Measurements from ENCODE around the gene FAIM2. TPM values are rescaled to one million over a fixed set of nuclear protein-coding genes. Genes with fewer than 3 reads are reported as not detected.

The FAIM2 gene
- total RNA-seq, 2 donors from 2014 or later = 0.05 to 0.68 TPM

GRCh38 chr12:49827401-49828099, 76.2 kb downstream of the FAIM2 start:
- no peaks in the 10 kb centered on the region for H3K9me3 ChIP-seq (ENCODE audit: control insufficient read depth, low read length, poor library complexity, severe bottlenecking)
- peak overlapping the region; percentile 95 for H3K4me3 Mint-ChIP-seq
- no peak overlapping the region for H3K27ac Mint-ChIP-seq
- DNase-seq = peak; percentile 18 to 32 (median 28)
- no peaks in the 10 kb centered on the region for H3K27me3 Mint-ChIP-seq
- peak; percentile 1 for ATAC-seq
- H3K4me1 Mint-ChIP-seq = peaks cover 20% of the 10 kb centered on the region
- H3K36me3 Mint-ChIP-seq (ENCODE audit: low read depth) = peaks cover 3% of the 10 kb centered on the region

- Mint-ChIP-seq H3K27ac (no peak overlapping the region), H3K27me3 (no peaks in the 10 kb centered on the region), H3K36me3 (ENCODE audit: low read depth) (no peaks in the 10 kb centered on the region), H3K4me1 (peaks cover 20% of the 10 kb centered on the region), H3K4me3 (peak overlapping the region; percentile 95)
- DNase-seq (no peak), ATAC-seq (no peak)
- no peaks in the 10 kb centered on the region for H3K9me3 ChIP-seq (ENCODE audit: control insufficient read depth, low read length, poor library complexity, severe bottlenecking)
Measured at GRCh38 chr12:49827051-49827400, 76.7 kb downstream of the FAIM2 start.

- DNase-seq (no peak), ATAC-seq (no peak)
- no peak overlapping the region for H3K27ac Mint-ChIP-seq
- peak overlapping the region; percentile 95 for H3K4me3 Mint-ChIP-seq
- no peaks in the 10 kb centered on the region for H3K27me3 Mint-ChIP-seq
- H3K9me3 ChIP-seq (ENCODE audit: control insufficient read depth, low read length, poor library complexity, severe bottlenecking) = no peaks in the 10 kb centered on the region
- H3K4me1 Mint-ChIP-seq = peaks cover 25% of the 10 kb centered on the region
- H3K36me3 Mint-ChIP-seq (ENCODE audit: low read depth) = no peaks in the 10 kb centered on the region
Measured at GRCh38 chr12:49825971-49826421, 77.7 kb downstream of the FAIM2 start.

- Mint-ChIP-seq H3K27ac (peak overlapping the region; percentile 65), H3K27me3 (no peaks in the 10 kb centered on the region), H3K4me3 (no peak overlapping the region), H3K36me3 (ENCODE audit: low read depth) (no peaks in the 10 kb centered on the region), H3K4me1 (peaks cover 28% of the 10 kb centered on the region)
- DNase-seq = no peak
- no peak for ATAC-seq
- H3K9me3 ChIP-seq (ENCODE audit: control insufficient read depth, low read length, poor library complexity, severe bottlenecking) = no peaks in the 10 kb centered on the region
Measured at GRCh38 chr12:49825360-49825970, 78.2 kb downstream of the FAIM2 start.

GRCh38 chr12:49824895-49825294, 78.8 kb downstream of the FAIM2 start:
- Mint-ChIP-seq H3K27me3 (no peaks in the 10 kb centered on the region), H3K4me3 (no peak overlapping the region), H3K27ac (peak overlapping the region; percentile 65), H3K4me1 (peaks cover 28% of the 10 kb centered on the region), H3K36me3 (ENCODE audit: low read depth) (no peaks in the 10 kb centered on the region)
- ATAC-seq (no peak), DNase-seq (no peak)
- H3K9me3 ChIP-seq (ENCODE audit: control insufficient read depth, low read length, poor library complexity, severe bottlenecking) = no peaks in the 10 kb centered on the region

- H3K36me3 Mint-ChIP-seq (ENCODE audit: low read depth) = no peaks in the 10 kb centered on the region
- no peak for ATAC-seq
- no peak for DNase-seq
- H3K27ac Mint-ChIP-seq = peak overlapping the region; percentile 65
- H3K9me3 ChIP-seq (ENCODE audit: control insufficient read depth, low read length, poor library complexity, severe bottlenecking) = no peaks in the 10 kb centered on the region
- H3K4me1 Mint-ChIP-seq = peaks cover 31% of the 10 kb centered on the region
- H3K27me3 Mint-ChIP-seq = no peaks in the 10 kb centered on the region
- H3K4me3 Mint-ChIP-seq = no peak overlapping the region
Measured at GRCh38 chr12:49824416-49824815, 79.3 kb downstream of the FAIM2 start.

- no peaks in the 10 kb centered on the region for H3K27me3 Mint-ChIP-seq
- H3K27ac Mint-ChIP-seq = peak overlapping the region; percentile 65
Measured at GRCh38 chr12:49823951-49824350, 79.7 kb downstream of the FAIM2 start.

GRCh38 chr12:49823350-49823749, 80.3 kb downstream of the FAIM2 start:
- no peak overlapping the region for H3K4me3 Mint-ChIP-seq
- DNase-seq (no peak), ATAC-seq (no peak)
- H3K27ac Mint-ChIP-seq = no peak overlapping the region
- peaks cover 21% of the 10 kb centered on the region for H3K4me1 Mint-ChIP-seq
- no peaks in the 10 kb centered on the region for H3K27me3 Mint-ChIP-seq
- no peaks in the 10 kb centered on the region for H3K36me3 Mint-ChIP-seq (ENCODE audit: low read depth)
- no peaks in the 10 kb centered on the region for H3K9me3 ChIP-seq (ENCODE audit: control insufficient read depth, low read length, poor library complexity, severe bottlenecking)

More at GRCh38 chr12:49823951-49824350, 79.7 kb downstream of the FAIM2 start:
- ATAC-seq (no peak), DNase-seq (no peak)
- H3K36me3 Mint-ChIP-seq (ENCODE audit: low read depth) = no peaks in the 10 kb centered on the region
- no peaks in the 10 kb centered on the region for H3K9me3 ChIP-seq (ENCODE audit: control insufficient read depth, low read length, poor library complexity, severe bottlenecking)
- peaks cover 27% of the 10 kb centered on the region for H3K4me1 Mint-ChIP-seq
- no peak overlapping the region for H3K4me3 Mint-ChIP-seq

- no peak for ATAC-seq
- H3K27me3 Mint-ChIP-seq = no peaks in the 10 kb centered on the region
Measured at GRCh38 chr12:49821373-49822287, 82.1 kb downstream of the FAIM2 start.

GRCh38 chr12:49819786-49820185, 83.9 kb downstream of the FAIM2 start:
- no peak overlapping the region for H3K4me3 Mint-ChIP-seq
- H3K27me3 Mint-ChIP-seq = no peaks in the 10 kb centered on the region
- peaks cover 4% of the 10 kb centered on the region for H3K36me3 Mint-ChIP-seq (ENCODE audit: low read depth)
- H3K27ac Mint-ChIP-seq = no peak overlapping the region
- no peak for ATAC-seq
- no peaks in the 10 kb centered on the region for H3K9me3 ChIP-seq (ENCODE audit: control insufficient read depth, low read length, poor library complexity, severe bottlenecking)
- DNase-seq = no peak
- H3K4me1 Mint-ChIP-seq = peaks cover 18% of the 10 kb centered on the region

More at GRCh38 chr12:49821373-49822287, 82.1 kb downstream of the FAIM2 start:
- Mint-ChIP-seq H3K4me3 (no peak overlapping the region), H3K36me3 (ENCODE audit: low read depth) (no peaks in the 10 kb centered on the region), H3K4me1 (peaks cover 19% of the 10 kb centered on the region), H3K27ac (peak overlapping the region; percentile 27)
- DNase-seq = no peak
- H3K9me3 ChIP-seq (ENCODE audit: control insufficient read depth, low read length, poor library complexity, severe bottlenecking) = no peaks in the 10 kb centered on the region

GRCh38 chr12:49818241-49818895, 85.3 kb downstream of the FAIM2 start:
- H3K9me3 ChIP-seq (ENCODE audit: control insufficient read depth, low read length, poor library complexity, severe bottlenecking) = no peaks in the 10 kb centered on the region
- Mint-ChIP-seq H3K4me3 (no peak overlapping the region), H3K36me3 (ENCODE audit: low read depth) (peaks cover 4% of the 10 kb centered on the region), H3K27me3 (no peaks in the 10 kb centered on the region), H3K27ac (no peak overlapping the region), H3K4me1 (peaks cover 17% of the 10 kb centered on the region)
- no peak for ATAC-seq
- DNase-seq = no peak

All from T-helper 17 cell (primary cell).